KOPT-K1 (cell line): Measurements from ENCODE around the gene ATAD2B.
A peak's percentile ranks its signal among the peaks of the same experiment; 100 is the strongest.
"Not testable (repeated sequence)": the region's sequence is repeated elsewhere in the genome, so short reads cannot be mapped to it uniquely, and the experiment has no call there.

ENCODE experiments used
- H3K27ac ChIP-seq: fragments of 200-600 bp; sonication (generic); 2 replicates; pipeline ENCODE4 v1.5.1; 2016; ENCODE audit warnings: antibody characterized with exemption, mild to moderate bottlenecking, low read depth, low read length; ENCODE audit not compliant: poor library complexity, severe bottlenecking
- H3K36me3 ChIP-seq: fragments of 200-600 bp; sonication (generic); 2 replicates; pipeline ENCODE4 v1.5.1; 2017; ENCODE audit warnings: antibody characterized with exemption, mild to moderate bottlenecking, low read length, moderate library complexity; ENCODE audit not compliant: insufficient read depth
- H3K9me3 ChIP-seq: fragments of 200-600 bp; sonication (generic); 2 replicates; pipeline ENCODE4 v1.5.1; 2017; ENCODE audit warnings: antibody characterized with exemption, low read length, mild to moderate bottlenecking; ENCODE audit not compliant: insufficient read depth, poor library complexity, severe bottlenecking

Gene ATAD2B

DNA sequence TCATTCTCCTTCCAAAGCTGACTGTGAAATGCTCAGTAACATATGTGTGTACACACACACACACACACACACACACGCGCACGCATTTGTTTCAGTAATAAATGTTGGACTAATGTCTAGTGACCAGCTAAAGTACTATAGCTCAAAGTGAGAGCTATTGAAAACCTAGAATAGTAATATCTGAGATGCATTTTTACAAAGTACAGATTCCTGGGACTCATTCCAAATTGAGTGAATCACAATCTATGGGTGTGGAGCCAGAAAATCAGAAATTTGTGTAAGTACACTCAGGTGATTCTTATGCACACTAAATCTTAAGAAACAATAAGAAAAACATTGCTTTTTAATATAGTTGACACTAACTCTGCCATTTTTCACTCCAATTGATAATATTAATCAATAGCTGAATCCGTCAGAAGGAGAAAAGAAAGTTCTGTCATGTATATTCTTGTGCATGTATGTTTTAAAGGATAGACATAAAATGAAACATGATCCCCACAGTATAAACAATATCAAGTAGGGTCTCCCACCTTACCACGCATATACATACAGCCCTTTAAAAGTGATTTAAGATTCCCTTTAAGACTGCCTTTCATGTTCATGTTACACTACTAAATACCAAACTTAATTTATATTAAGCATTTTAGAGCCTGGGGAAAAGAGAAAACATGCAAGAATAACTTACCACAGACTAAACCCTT, 123.5 kb downstream of the ATAD2B start:
- H3K27ac ChIP-seq: no peak overlapping the region
- H3K36me3 ChIP-seq: no peaks in the 10 kb centered on the region; the same call in none of the 2 replicates
- H3K9me3 ChIP-seq: no peaks in the 10 kb centered on the region

DNA sequence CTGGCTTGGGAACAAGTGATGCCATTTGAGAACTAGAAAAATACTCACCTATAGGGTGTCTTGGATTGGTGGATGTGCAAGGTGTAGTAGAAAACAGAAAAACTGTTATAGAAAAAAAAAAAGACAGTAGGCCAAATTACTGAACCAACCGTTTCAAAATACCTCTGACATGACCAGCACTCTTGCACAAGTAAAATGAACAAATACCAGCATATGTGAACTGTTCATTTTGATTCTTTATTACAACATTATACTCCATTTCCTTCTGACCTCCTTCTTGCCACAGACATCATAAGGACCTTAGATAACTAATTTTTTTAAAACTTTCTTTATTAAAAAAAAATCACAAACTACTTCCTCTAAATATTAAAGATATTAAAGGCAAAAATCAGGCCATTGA, 125.5 kb downstream of the ATAD2B start:
- Histone ChIP-seq H3K36me3 (no peaks in the 10 kb centered on the region; the same call in 1 of the 2 replicates), H3K9me3 (no peaks in the 10 kb centered on the region)

DNA sequence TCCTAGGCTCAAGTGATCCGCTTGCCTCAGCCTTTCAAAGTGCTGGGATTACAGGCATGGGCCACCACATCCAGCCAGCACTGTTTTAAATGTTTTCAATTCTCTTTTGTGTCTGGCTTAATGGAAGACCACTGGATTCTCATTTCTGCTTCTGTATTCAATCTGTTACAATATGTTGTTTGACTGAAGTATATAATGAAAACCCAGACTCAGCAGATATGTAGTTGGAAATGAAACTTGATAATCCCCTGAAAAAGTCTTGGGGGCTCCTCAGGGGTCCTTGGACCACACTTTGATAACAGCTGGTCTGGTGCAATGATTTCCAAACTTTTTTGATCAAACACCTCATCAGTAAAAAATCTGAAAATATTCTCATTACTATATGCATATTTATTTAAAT, 132.7 kb downstream of the ATAD2B start:
- H3K36me3 ChIP-seq: no peaks in the 10 kb centered on the region; the same call in 1 of the 2 replicates
- H3K27ac ChIP-seq: no peak overlapping the region

More for the DNA sequence above, 125.5 kb downstream of the ATAD2B start:
- no peak overlapping the region for H3K27ac ChIP-seq

DNA sequence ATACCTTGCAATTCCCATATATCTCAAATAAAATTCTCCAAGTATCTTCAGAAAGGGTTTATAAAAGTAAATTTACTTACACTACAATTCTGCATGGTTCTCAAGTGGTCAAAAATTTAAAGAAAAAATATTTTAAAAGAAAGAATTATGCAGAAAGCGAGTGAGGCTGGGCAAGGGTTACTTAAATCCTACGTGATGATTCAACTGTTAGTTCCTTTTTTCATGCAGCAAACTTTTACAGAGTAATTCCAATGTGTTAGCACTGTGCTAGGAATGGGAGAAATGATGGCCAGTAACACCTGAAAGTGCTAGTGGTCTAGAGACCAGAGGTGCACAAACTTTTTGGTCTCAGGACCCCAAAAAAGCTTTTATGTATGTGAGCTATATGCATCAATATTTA, 133.4 kb downstream of the ATAD2B start:
- H3K27ac ChIP-seq: no peak overlapping the region
- no peaks in the 10 kb centered on the region for H3K9me3 ChIP-seq
- H3K36me3 ChIP-seq: no peaks in the 10 kb centered on the region; the same call in 1 of the 2 replicates

More for the DNA sequence above, 132.7 kb downstream of the ATAD2B start:
- H3K9me3 ChIP-seq: no peaks in the 10 kb centered on the region

DNA sequence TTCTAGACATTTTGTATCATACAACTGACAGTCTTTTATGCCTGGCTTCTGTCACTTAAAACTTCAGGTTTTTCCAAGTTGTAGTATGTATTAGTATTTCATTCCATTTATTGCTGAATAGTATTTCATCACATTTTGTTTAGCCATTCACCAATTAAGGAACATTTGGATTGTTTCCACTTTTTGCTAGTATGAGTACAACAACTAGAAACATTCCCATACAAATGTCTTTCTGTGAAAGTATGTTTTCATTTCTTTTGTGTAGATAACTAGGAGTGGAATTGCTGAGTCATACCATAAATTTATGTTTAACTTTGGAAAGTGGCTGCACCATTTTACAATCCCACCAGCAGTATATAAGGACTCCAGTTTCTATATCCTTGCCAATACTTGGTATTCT, 135.9 kb downstream of the ATAD2B start:
- H3K9me3 ChIP-seq: no peaks in the 10 kb centered on the region
- H3K27ac ChIP-seq: no peak overlapping the region
- H3K36me3 ChIP-seq: peaks cover 5% of the 10 kb centered on the region

DNA sequence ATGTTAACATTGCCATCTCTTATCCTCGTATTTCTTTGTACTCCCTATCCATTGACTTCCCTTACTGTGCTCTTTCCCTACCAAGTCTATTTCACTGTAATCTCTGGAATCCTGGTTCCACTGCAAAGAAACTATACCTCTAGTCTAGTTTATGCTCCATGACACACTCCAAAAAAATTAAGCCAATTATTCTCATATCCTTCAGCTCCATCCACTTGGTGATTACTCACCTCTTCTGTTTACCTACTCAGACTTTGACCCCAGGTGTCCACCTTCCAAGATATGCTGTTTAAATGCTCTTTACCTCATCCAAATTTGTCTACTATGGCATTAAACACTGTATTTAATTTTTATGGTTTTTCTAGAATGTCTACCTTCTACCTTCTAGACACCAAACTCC, 137.9 kb downstream of the ATAD2B start:
- Histone ChIP-seq H3K36me3 (peaks cover 8% of the 10 kb centered on the region), H3K9me3 (no peaks in the 10 kb centered on the region)

DNA sequence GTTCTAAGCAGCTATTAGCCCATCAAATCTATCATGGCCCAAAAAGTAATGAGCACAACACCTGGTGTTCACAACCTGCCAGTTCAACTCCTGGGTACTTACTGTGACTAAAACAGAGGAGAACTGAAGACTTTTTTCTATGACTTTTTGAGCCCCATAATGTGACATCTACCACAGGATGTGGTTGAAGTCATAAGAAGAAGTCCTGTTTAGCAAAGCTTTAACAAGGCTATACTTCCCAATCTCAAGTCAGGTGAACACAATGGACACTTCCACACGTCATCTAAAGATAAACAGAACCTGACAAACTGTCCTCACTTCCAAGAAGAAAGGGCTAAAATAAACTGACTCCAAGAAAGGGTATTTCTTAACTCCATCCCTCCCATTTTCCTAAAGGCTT, 138.8 kb downstream of the ATAD2B start:
- H3K27ac ChIP-seq: peak overlapping the region; percentile 6
- no peaks in the 10 kb centered on the region for H3K9me3 ChIP-seq
- H3K36me3 ChIP-seq: peaks cover 8% of the 10 kb centered on the region

More for the DNA sequence above, 137.9 kb downstream of the ATAD2B start:
- H3K27ac ChIP-seq: no peak overlapping the region

DNA sequence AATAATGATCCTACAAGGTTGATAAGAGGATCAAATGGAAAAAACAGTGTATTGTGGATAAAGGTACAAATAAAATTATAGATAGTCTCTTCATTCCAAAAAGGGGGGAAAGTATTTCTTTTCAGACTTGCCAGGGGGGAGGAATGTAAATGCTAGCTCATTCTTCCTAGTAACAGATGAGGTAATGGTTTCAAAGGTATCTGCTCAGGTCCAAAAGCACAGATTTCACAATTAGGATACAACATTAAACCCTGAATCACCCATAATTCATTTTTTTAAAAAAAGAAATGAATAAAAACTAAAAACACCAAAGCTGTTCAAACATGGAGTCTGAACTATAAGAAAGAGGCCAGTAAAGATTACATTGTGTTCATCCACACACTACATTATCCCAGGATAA, 142.0 kb downstream of the ATAD2B start:
- Histone ChIP-seq H3K36me3 (peaks cover 22% of the 10 kb centered on the region), H3K9me3 (no peaks in the 10 kb centered on the region), H3K27ac (no peak overlapping the region)

DNA sequence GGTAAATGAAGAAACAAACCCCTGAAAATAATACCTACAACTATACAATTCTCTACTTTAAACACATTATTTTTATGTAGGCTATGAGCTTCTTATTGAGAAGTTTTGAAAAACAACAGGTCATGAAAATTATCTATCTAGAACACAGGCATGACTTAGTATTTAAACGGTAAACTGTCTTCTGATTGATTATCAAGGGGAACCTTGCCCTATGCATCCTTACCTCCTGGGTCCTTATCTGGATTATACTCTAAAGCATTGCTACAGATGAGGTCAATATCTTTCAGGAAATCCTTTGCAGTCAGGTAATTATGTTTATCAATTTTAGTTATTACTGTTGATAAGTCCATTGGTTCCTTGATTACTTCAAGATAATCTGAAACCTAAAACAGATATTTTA, 144.3 kb downstream of the ATAD2B start:
- H3K9me3 ChIP-seq: no peaks in the 10 kb centered on the region
- no peak overlapping the region for H3K27ac ChIP-seq
- peaks cover 24% of the 10 kb centered on the region for H3K36me3 ChIP-seq

DNA sequence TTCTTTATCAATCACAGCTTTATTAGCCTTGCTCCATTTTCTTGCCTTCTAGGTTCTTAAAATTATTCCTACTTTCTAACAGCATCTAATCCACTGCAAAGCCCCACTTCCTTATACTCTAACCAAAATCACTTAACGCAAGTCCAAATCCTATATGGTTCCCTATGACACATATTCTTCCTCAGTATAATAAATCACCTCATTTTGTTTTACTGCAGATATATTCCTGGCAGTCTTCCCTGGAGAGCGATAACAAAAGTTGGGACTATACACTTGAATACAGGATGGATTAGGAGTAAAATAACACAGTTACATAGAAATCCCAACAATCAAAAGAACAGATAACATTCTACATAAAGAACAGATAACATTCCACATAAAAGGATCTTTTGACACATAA, 144.8 kb downstream of the ATAD2B start:
- Histone ChIP-seq H3K36me3 (peaks cover 24% of the 10 kb centered on the region), H3K9me3 (no peaks in the 10 kb centered on the region), H3K27ac (no peak overlapping the region)

DNA sequence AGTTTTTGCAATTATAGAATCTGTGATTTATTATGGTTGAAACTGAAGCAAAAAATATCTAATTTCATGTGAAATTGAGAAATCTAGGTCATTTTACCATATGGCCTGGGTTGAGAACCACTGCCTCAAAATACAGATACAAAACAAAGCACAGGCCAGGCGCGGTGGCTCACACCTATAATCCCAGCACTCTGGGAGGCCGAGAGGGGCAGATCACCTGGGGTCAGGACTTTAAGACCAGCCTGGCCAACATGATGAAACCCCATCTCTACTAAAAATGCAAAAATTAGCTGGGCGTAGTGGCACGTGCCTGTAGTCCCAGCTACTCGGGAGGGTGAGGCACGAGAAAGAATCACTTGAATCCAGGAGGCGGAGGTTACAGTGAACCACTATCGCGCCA, 146.5 kb downstream of the ATAD2B start:
- H3K9me3 ChIP-seq, H3K27ac ChIP-seq: not testable (repeated sequence)
- peaks cover 24% of the 10 kb centered on the region for H3K36me3 ChIP-seq

DNA sequence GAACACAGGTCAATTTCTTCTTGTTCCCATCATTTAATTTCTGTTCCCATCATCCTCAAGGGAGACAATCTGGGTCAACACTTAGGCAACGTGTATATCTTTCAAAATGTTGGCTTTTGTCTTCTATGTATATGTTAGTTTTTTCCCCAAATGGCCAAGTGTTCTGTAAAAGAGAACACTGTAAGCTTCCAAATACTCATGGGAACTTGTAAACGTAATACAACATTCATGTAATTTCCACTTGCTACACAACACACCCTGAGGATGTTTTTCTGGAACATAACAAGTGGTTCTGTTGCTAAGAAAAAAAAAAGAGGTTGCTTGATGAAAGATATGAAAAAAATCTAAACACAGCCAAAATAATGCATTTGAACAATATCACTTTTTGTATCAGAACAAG, 149.1 kb downstream of the ATAD2B start:
- no peaks in the 10 kb centered on the region for H3K9me3 ChIP-seq
- no peak overlapping the region for H3K27ac ChIP-seq
- peaks cover 42% of the 10 kb centered on the region for H3K36me3 ChIP-seq

DNA sequence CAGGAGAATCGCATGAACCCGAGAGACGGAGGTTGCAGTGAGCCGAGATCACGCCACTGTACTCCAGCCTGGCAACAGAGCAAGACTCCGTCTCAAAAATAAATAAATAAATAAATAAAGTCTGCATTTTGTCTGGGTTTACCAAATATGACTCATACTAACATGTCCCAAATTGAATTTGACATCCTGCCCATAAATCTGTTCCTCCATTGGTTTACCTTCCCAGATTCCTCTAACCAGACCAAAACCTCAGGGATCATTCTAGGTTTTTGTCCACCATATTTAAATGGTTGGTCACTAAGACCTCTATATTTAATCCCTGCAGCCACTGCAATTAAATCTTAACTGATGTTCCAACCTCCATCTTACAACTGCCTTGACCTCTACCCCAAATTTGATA, 150.9 kb downstream of the ATAD2B start:
- peaks cover 48% of the 10 kb centered on the region for H3K36me3 ChIP-seq
- peaks cover 10% of the 10 kb centered on the region for H3K9me3 ChIP-seq
- no peak overlapping the region for H3K27ac ChIP-seq

DNA sequence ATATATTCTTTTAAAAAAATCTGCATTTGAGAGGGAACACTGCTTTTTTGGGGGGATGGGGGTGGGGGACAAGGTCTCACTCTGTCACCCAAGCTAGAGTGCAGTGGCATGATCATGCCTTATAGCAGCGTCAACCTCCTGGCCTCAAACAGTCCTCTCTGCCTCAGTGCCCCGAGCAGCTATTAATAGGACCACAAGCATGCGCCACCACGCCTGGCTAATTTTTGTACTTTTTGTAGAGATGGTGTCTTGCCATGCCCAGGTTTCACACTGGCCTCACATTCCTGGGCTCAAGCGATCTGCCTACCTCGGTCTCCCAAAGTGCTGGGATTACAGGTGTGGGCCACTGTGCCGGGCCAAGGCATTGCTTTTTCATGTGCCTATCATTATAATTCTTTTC, 154.2 kb downstream of the ATAD2B start:
- peaks cover 11% of the 10 kb centered on the region for H3K9me3 ChIP-seq
- peaks cover 51% of the 10 kb centered on the region for H3K36me3 ChIP-seq
- H3K27ac ChIP-seq: no peak overlapping the region

DNA sequence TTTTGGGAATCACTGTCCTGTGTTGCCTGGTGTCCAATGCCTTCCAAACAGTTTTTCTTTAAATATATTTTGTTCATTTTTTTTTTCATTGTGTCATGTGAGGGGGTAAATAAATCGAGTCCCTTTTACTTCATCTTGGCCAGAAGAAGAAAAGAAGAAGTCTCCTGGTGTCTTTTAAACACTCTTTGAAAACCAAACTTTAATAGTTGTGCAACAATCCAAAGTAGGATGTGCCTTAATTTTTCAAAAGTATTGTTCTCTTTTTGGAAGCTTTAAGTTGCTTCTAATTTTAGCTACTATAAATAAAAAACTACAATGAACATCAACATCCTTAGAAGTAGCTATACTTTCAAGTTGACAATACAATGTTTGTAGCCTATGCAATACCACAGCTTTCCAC, 154.9 kb downstream of the ATAD2B start:
- Histone ChIP-seq H3K36me3 (peaks cover 51% of the 10 kb centered on the region), H3K27ac (no peak overlapping the region)

DNA sequence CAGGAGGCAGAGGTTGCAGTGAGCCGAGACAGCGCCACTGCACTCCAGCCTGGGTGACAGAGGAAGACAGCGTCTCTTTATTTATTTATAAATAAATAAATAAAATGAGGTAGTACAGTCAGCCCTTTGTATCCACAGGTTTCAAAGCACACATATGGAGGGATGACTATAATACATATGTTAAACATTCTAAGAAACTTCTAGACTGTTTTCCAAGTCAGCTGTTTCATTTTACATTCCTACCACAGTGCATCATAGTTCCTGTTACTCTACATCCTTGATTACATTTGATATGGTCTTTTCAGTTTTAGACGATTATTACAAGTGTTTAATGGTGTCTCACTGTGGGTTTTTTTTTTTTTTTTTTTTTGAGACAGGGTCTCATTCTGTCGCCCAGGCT, 157.6 kb downstream of the ATAD2B start:
- Histone ChIP-seq H3K9me3 (peaks cover 11% of the 10 kb centered on the region), H3K36me3 (peaks cover 39% of the 10 kb centered on the region), H3K27ac (no peak overlapping the region)

More for the DNA sequence above, 154.9 kb downstream of the ATAD2B start:
- H3K9me3 ChIP-seq: peaks cover 11% of the 10 kb centered on the region
